Spleen (tissue), 11 donors: ENCODE results near the gene ARMC6. TPM values are rescaled to one million over a fixed set of nuclear protein-coding genes. Genes with fewer than 3 reads are reported as not detected.

Source experiments
- DNase-seq: peaks from one replicate; pipeline ENCODE4 v3.0.0-alpha.2; 2020
- H3K27ac ChIP-seq, 8 donors: fragments of 200-600 bp; sonication (generic) in 7 of 8; 1 replicate in 4 of 8; 2 replicates in 4 of 8; pipeline versions ENCODE4 v1.5.0 to v1.8.0; 2016 to 2021; ENCODE audit warnings: inconsistent platforms in 4 of 8, mild to moderate bottlenecking in 4 of 8, moderate library complexity in 1 of 8
- H3K27me3 ChIP-seq, 7 donors: fragments of 200-600 bp; sonication (generic) in 6 of 7; replicated peaks in 1 of 7; 1 replicate in 4 of 7; 2 replicates in 3 of 7; pipeline versions ENCODE4 v1.5.0 to v1.8.0; 2016 to 2021; ENCODE audit warnings: inconsistent platforms in 3 of 7, mild to moderate bottlenecking in 1 of 7
- H3K36me3 ChIP-seq, 6 donors: fragments of 200-600 bp; sonication (generic) in 5 of 6; 1 replicate in 4 of 6; 2 replicates in 2 of 6; pipeline versions ENCODE4 v1.5.0 to v1.8.0; 2016 to 2021; ENCODE audit warnings: inconsistent platforms in 2 of 6
- H3K4me1 ChIP-seq, 6 donors: fragments of 200-600 bp; sonication (generic) in 5 of 6; 1 replicate in 3 of 6; 2 replicates in 3 of 6; pipeline versions ENCODE4 v1.5.0 to v1.8.0; 2016 to 2021; ENCODE audit warnings: inconsistent platforms in 3 of 6
- H3K4me3 ChIP-seq, 8 donors: fragments of 200-600 bp; sonication (generic) in 7 of 8; 1 replicate in 4 of 8; 2 replicates in 4 of 8; pipeline versions ENCODE4 v1.5.0 to v1.8.0; 2016 to 2021; ENCODE audit warnings: inconsistent platforms in 4 of 8, mild to moderate bottlenecking in 4 of 8, moderate library complexity in 2 of 8
- H3K9me3 ChIP-seq, 8 donors: fragments of 200-600 bp; sonication (generic) in 7 of 8; 1 replicate in 4 of 8; 2 replicates in 4 of 8; pipeline versions ENCODE4 v1.5.0 to v1.8.0; 2016 to 2021; ENCODE audit warnings: inconsistent platforms in 4 of 8
- POLR2A ChIP-seq, 3 donors: fragments of 450-650 bp; IDR thresholded peaks; one replicate each; pipeline ENCODE4 v1.5.1; 2017; ENCODE audit warnings: antibody characterized with exemption in 3 of 3, mild to moderate bottlenecking in 1 of 3
- POLR2AphosphoS5 ChIP-seq, 3 donors: sonication (generic); formaldehyde crosslinking; IDR thresholded peaks; one replicate each; pipeline ENCODE4 v1.5.1; 2017; ENCODE audit warnings: antibody characterized with exemption in 3 of 3
- WGBS, 5 donors: extraction: QIAGEN DNeasy Blood & Tissue Kit in 3 of 5; methylation state at CpG; one replicate each; pipeline versions ENCODE4 v1.1.5 to v1.1.7; 2013 to 2018; 5-methylcytosine and 5-hydroxymethylcytosine counted together
- intact Hi-C: fragments of 100-400 bp; cut with DNase I; formaldehyde crosslinking; loops from one replicate; pipeline ENCODE4 v1.15.0; 2023; ENCODE audit warnings: low total_unique reads
- polyA plus RNA-seq, 3 donors: library from polyadenylated mRNA; stranded (reverse); fragments of 200-250 nt; gene quantifications; one replicate each; pipeline ENCODE4 v1.2.1, GENCODE V29; 2013
- total RNA-seq, 7 donors: library from RNA; depleted of rRNA in 3 of 7; stranded (reverse); fragments of >200 nt in 3 of 7; fragmentation: NEBNext Ultra II Directional in 4 of 7; extraction: Animal tissue kit (Norgen Biotek cat#: 25700) in 4 of 7; gene quantifications; one replicate each; pipeline versions ENCODE4 v1.1.0 to v1.2.1, GENCODE V29; 2016 to 2021
- TF ChIP-seq, protein P1 (sequence below), 11 experiments: fragments of 200-600 bp in 7 of 11; fragments of 450-650 bp in 4 of 11; sonication (generic) in 4 of 11; IDR thresholded peaks in 8 of 11; conservative IDR thresholded peaks in 3 of 11; 1 replicate in 7 of 11; 2 replicates in 4 of 11; pipeline versions ENCODE4 v1.4.0 to v1.8.0; 2016 to 2021; ENCODE audit warnings: antibody characterized with exemption in 11 of 11, inconsistent platforms in 4 of 11, mild to moderate bottlenecking in 1 of 11
- donor health status: healthy with polysubstance abuse.
- donor health status: DM: no; HTN: no; CAD: no; lungs with moderate emphysema.
- donor health status: DM: no; HTN: no; CAD: no.
- donor health status: Bipolar disorder and iron deficiency.
- donor health status: healthy.
- donor health status: DM: no; HTN: no; CAD: no.
- donor health status: DM: yes; HTN: yes; CAD: no.

The ARMC6 gene
- total and polyA plus RNA-seq, 10 donors: 17.2 to 29.0 (median 25.6) TPM

GRCh38 chr19:19067276-19068072, 34.1 kb downstream of the ARMC6 start:
- intact Hi-C loops: no loop called here
- Histone ChIP-seq H3K27ac (peak overlapping the region in 2 of 8 donors; percentile 60 to 85), H3K4me3 (no peak overlapping the region), H3K9me3 (no peaks in the 10 kb centered on the region), H3K27me3 (no peaks in the 10 kb centered on the region), H3K36me3 (peaks cover 0 to 8% (median 0%) of the 10 kb centered on the region in 6 donors), H3K4me1 (peaks cover 21 to 80% (median 56%) of the 10 kb centered on the region in 6 donors)
- WGBS, 5 donors: 67 to 79% (median 74%) methylated on average over 11 of the region's 11 CpGs
- DNase-seq: no peak
- TF ChIP-seq POLR2AphosphoS5 (IDR thresholded peaks at IDR 0.05) (no peak), POLR2A (IDR thresholded peaks at IDR 0.05) (no peak)
- TF ChIP-seq, protein P1, sequence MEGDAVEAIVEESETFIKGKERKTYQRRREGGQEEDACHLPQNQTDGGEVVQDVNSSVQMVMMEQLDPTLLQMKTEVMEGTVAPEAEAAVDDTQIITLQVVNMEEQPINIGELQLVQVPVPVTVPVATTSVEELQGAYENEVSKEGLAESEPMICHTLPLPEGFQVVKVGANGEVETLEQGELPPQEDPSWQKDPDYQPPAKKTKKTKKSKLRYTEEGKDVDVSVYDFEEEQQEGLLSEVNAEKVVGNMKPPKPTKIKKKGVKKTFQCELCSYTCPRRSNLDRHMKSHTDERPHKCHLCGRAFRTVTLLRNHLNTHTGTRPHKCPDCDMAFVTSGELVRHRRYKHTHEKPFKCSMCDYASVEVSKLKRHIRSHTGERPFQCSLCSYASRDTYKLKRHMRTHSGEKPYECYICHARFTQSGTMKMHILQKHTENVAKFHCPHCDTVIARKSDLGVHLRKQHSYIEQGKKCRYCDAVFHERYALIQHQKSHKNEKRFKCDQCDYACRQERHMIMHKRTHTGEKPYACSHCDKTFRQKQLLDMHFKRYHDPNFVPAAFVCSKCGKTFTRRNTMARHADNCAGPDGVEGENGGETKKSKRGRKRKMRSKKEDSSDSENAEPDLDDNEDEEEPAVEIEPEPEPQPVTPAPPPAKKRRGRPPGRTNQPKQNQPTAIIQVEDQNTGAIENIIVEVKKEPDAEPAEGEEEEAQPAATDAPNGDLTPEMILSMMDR (IDR thresholded peaks at IDR 0.05 in 8 of 11, conservative IDR thresholded peaks at IDR 0.05 in 3 of 11): no peak

- peaks cover 17 to 86% (median 45%) of the 10 kb centered on the region in 6 donors for H3K4me1 ChIP-seq
- no peak for DNase-seq
- no peaks in the 10 kb centered on the region for H3K9me3 ChIP-seq
- WGBS, 5 donors: 69 to 81% (median 78%) methylated on average over 11 of the region's 11 CpGs
- TF ChIP-seq POLR2A (IDR thresholded peaks at IDR 0.05) (no peak), POLR2AphosphoS5 (IDR thresholded peaks at IDR 0.05) (no peak)
- TF ChIP-seq, protein P1 (IDR thresholded peaks at IDR 0.05 in 8 of 11, conservative IDR thresholded peaks at IDR 0.05 in 3 of 11): no peak
- H3K27ac ChIP-seq: peak overlapping the region in 5 of 8 donors; percentile 15 to 85 (median 61)
- peak overlapping the region in 2 of 8 donors; percentile 2 to 43 for H3K4me3 ChIP-seq
- H3K27me3 ChIP-seq: no peaks in the 10 kb centered on the region
- intact Hi-C loops: no loop called here
- peaks cover 0 to 8% (median 0%) of the 10 kb centered on the region in 6 donors for H3K36me3 ChIP-seq
These were observed 35.6 kb downstream of the ARMC6 start for GRCh38 chr19:19068659-19069654.

DNA sequence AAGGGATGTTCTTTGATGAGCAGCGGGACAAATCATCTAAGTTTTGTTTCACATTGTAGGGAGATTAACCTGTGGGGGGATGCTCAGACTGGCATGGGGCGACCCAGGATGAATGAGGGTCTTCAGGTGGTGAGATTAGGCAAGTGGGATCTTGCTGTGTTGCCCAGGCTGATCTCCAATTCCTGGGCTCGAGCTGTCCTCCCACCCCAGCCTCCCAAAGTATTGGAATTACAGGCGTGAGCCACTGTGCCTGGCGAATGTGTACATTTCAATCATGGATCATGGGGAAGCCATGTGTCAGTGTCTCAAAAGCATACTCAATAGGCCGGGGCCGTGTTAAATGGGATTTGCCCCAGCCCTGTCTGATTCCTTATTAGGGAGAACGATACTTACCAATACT, 38.5 kb downstream of the ARMC6 start:
- 92 to 96% (median 95%) methylated on average over 8 of the region's 8 CpGs for WGBS, 5 donors
- intact Hi-C loops: no loop called here
- Histone ChIP-seq H3K9me3 (no peaks in the 10 kb centered on the region), H3K4me3 (no peak overlapping the region), H3K36me3 (peaks cover 0 to 29% (median 0%) of the 10 kb centered on the region in 6 donors), H3K4me1 (peaks cover 2 to 79% (median 26%) of the 10 kb centered on the region in 6 donors), H3K27me3 (no peaks in the 10 kb centered on the region), H3K27ac (no peak overlapping the region)
- TF ChIP-seq, protein P1 (IDR thresholded peaks at IDR 0.05 in 8 of 11, conservative IDR thresholded peaks at IDR 0.05 in 3 of 11): no peak
- TF ChIP-seq POLR2AphosphoS5 (IDR thresholded peaks at IDR 0.05): no peak
- TF ChIP-seq POLR2A (IDR thresholded peaks at IDR 0.05): no peak
- no peak for DNase-seq
